SK-N-MC (cell line): ENCODE measurements around the gene NYNRIN.
"Not testable (repeated sequence)": the region's sequence is repeated elsewhere in the genome, so short reads cannot be mapped to it uniquely, and the experiment has no call there.

Source experiments
- DNase-seq: peaks from one replicate; pipeline ENCODE4 v3.0.0-alpha.2; 2011; ENCODE audit warnings: low read depth, low spot score
- H3K27ac ChIP-seq: fragments of 200-600 bp; sonication (generic); 2 replicates; pipeline ENCODE4 v1.5.1; 2016; ENCODE audit warnings: mixed run types
- H3K36me3 ChIP-seq: fragments of 200-600 bp; sonication (generic); 2 replicates; pipeline ENCODE4 v1.6.1; 2017; ENCODE audit warnings: antibody characterized with exemption, low read length, mixed read lengths; ENCODE audit not compliant: insufficient read depth
- H3K4me3 ChIP-seq: fragments of 200-600 bp; sonication (generic); 2 replicates; pipeline ENCODE4 v1.5.1; 2016
- H3K9ac ChIP-seq: fragments of 200-600 bp; sonication (generic); 2 replicates; pipeline ENCODE4 v1.8.0; 2017; ENCODE audit warnings: mixed run types, mixed read lengths; ENCODE audit not compliant: insufficient read length
- H3K9me3 ChIP-seq: fragments of 200-600 bp; sonication (generic); 2 replicates; pipeline ENCODE4 v1.6.1; 2017; ENCODE audit warnings: low read depth, mild to moderate bottlenecking, antibody characterized with exemption, low read length, moderate library complexity, mixed read lengths
- EZH2 ChIP-seq: fragments of 200-600 bp; sonication (generic); IDR thresholded peaks from one replicate; pipeline ENCODE4 v1.6.1; 2017; ENCODE audit warnings: antibody characterized with exemption
- FOXP2 ChIP-seq: optimal IDR thresholded peaks from 2 replicates; pipeline ENCODE3; 2011; ENCODE audit warnings: mild to moderate bottlenecking, moderate library complexity; ENCODE audit not compliant: insufficient read depth; ENCODE audit errors: extremely low read length, control extremely low read depth
- POLR2AphosphoS5 ChIP-seq: IDR thresholded peaks from 2 replicates; pipeline ENCODE4 v1.6.1; 2012; ENCODE audit warnings: mild to moderate bottlenecking, low read depth, low read length, borderline replicate concordance

Gene NYNRIN

DNA sequence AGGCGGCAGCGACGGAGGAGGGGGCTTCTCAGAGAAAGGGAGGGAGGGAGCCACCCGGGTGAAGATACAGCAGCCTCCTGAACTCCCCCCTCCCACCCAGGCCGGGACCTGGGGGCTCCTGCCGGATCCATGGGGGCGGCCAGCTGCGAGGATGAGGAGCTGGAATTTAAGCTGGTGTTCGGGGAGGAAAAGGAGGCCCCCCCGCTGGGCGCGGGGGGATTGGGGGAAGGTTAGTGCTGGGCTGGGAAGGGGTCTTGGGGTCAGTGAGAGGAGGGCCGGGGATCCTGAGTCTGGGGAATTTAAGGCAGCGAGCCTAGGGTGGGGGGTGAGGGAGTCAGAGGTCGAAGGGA lies 30.6 kb upstream of the NYNRIN start:
- peak overlapping the region; percentile 78 for H3K9ac ChIP-seq
- H3K9me3 ChIP-seq = no peaks in the 10 kb centered on the region
- H3K36me3 ChIP-seq = peaks cover 11% of the 10 kb centered on the region; the same call in 1 of the 2 replicates
- peak overlapping the region; percentile 2; the same call in 1 of the 2 replicates for H3K27ac ChIP-seq
- TF ChIP-seq EZH2 = no peak
- no peak for TF ChIP-seq FOXP2
- TF ChIP-seq POLR2AphosphoS5 = no peak
- no peak for DNase-seq
- peak overlapping the region; percentile 96 for H3K4me3 ChIP-seq

DNA sequence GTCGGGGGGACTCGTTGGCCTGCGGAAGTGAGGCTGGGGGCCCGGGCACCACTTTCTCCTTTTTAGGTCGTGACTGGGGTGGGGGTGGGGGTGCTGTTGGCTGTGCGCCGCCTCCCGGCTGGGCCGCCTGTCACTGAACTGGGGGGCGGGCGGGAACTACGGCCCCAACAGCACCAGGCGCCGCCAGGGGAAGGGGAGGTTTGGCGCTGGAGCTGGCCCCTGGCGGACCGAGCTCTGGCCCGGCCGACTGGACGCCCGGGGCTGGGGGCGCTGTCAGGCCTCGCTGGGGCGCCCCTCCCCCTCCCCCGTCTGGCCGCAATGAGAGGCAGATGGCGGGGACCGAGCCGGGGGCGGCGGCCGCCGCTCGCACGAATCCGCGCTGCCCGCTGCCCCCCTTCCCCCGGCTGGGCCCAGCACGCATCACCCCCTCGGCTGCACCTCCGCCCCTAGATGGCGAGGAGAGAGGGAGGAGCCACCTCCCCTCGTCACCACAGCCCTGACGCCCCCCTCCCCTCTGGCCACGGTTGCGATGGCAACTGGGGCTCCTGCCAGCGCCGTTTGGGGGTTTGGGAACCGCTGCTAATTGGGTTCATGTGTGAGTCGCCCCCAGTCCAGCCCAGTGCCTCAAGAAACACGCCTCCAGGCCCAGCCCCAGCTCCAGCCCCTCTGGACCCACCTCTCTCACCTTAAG lies 30.1 kb upstream of the NYNRIN start:
- TF ChIP-seq POLR2AphosphoS5 (peak; percentile 43), FOXP2 (no peak), EZH2 (no peak)
- peak overlapping the region; percentile 78 for H3K9ac ChIP-seq
- no peaks in the 10 kb centered on the region for H3K9me3 ChIP-seq
- peaks cover 16% of the 10 kb centered on the region; the same call in 1 of the 2 replicates for H3K36me3 ChIP-seq
- no peak for DNase-seq
- H3K27ac ChIP-seq = peak overlapping the region; percentile 36; the same call in 1 of the 2 replicates
- H3K4me3 ChIP-seq = peak overlapping the region; percentile 96

DNA sequence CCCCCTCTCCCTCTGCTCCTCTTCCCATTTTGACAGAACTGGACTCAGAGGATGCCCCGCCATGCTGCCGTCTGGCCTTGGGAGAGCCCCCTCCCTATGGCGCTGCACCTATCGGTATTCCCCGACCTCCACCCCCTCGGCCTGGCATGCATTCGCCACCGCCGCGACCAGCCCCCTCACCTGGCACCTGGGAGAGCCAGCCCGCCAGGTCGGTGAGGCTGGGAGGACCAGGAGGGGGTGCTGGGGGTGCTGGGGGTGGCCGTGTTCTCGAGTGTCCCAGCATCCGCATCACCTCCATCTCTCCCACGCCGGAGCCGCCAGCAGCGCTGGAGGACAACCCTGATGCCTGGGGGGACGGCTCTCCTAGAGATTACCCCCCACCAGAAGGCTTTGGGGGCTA lies 29.3 kb upstream of the NYNRIN start:
- Histone ChIP-seq H3K9me3 (no peaks in the 10 kb centered on the region), H3K9ac (no peak overlapping the region), H3K27ac (no peak overlapping the region), H3K4me3 (peak overlapping the region; percentile 96; the same call in 1 of the 2 replicates), H3K36me3 (peaks cover 24% of the 10 kb centered on the region; the same call in 1 of the 2 replicates)
- no peak for DNase-seq
- TF ChIP-seq EZH2 (no peak), POLR2AphosphoS5 (no peak), FOXP2 (no peak)

DNA sequence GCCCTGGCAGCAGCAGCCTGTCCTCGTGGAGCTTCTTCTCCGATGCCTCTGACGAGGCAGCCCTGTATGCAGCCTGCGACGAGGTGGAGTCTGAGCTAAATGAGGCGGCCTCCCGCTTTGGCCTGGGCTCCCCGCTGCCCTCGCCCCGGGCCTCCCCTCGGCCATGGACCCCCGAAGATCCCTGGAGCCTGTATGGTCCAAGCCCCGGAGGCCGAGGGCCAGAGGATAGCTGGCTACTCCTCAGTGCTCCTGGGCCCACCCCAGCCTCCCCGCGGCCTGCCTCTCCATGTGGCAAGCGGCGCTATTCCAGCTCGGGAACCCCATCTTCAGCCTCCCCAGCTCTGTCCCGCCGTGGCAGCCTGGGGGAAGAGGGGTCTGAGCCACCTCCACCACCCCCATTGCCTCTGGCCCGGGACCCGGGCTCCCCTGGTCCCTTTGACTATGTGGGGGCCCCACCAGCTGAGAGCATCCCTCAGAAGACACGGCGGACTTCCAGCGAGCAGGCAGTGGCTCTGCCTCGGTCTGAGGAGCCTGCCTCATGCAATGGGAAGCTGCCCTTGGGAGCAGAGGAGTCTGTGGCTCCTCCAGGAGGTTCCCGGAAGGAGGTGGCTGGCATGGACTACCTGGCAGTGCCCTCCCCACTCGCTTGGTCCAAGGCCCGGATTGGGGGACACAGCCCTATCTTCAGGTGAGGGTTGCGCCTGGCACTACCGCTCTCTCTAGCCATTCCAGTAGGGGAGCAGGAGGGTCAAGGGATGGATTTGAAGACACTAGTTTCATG lies 28.7 kb upstream of the NYNRIN start:
- peaks cover 24% of the 10 kb centered on the region; the same call in 1 of the 2 replicates for H3K36me3 ChIP-seq
- H3K9me3 ChIP-seq = no peaks in the 10 kb centered on the region
- TF ChIP-seq FOXP2 = no peak
- no peak for TF ChIP-seq EZH2
- TF ChIP-seq POLR2AphosphoS5 = no peak
- H3K27ac ChIP-seq = peak overlapping the region; percentile 61; the same call in 1 of the 2 replicates
- DNase-seq = no peak
- no peak overlapping the region for H3K9ac ChIP-seq
- H3K4me3 ChIP-seq = no peak overlapping the region

DNA sequence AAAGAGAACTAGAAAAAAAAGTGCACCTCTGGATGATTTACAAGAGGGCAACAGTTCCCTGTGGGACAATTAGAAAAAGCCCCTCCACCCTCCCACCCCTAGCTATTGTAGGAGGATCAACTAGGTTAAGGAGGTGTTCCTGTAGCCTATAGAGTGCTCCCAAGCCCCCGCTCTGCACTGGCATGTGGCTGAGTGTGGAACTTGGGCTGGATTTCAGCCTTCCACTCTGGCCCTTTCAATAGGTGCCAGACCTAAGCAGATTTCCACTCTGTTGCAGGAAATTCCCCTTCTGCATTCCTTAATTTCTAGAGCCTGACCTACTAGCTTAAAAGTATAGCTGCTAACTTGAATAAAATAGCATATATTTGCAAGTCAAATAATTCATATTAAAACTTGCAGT lies 28.1 kb upstream of the NYNRIN start:
- Histone ChIP-seq H3K27ac (peak overlapping the region; percentile 61), H3K4me3 (no peak overlapping the region), H3K9me3 (no peaks in the 10 kb centered on the region), H3K9ac (no peak overlapping the region), H3K36me3 (peaks cover 29% of the 10 kb centered on the region; the same call in 1 of the 2 replicates)
- DNase-seq = no peak
- TF ChIP-seq FOXP2 (no peak), EZH2 (no peak), POLR2AphosphoS5 (no peak)

DNA sequence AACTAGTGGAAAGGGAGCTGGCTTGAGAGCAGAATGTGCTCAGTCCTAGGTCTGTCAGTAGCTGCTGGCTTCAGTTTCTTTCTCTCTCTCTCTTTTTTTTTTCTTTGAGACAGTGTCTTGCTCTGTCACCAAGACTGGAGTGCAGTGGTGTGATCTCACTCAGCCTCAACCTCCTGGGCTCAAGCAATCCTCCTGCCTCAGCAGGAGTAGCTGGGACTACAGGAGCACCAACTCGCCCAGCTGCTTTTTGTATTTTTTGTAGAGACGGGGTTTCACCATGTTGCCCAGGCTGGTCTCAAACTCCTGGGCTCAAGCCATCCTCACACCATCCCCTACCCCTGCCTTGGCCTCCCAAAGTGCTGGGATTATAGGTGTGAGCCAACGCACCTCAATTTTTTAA lies 27.2 kb upstream of the NYNRIN start:
- not testable (repeated sequence) for H3K9ac ChIP-seq, H3K4me3 ChIP-seq, DNase-seq, H3K9me3 ChIP-seq
- Histone ChIP-seq H3K27ac (peak overlapping the region; percentile 61; the same call in 1 of the 2 replicates), H3K36me3 (peaks cover 37% of the 10 kb centered on the region; the same call in 1 of the 2 replicates)

DNA sequence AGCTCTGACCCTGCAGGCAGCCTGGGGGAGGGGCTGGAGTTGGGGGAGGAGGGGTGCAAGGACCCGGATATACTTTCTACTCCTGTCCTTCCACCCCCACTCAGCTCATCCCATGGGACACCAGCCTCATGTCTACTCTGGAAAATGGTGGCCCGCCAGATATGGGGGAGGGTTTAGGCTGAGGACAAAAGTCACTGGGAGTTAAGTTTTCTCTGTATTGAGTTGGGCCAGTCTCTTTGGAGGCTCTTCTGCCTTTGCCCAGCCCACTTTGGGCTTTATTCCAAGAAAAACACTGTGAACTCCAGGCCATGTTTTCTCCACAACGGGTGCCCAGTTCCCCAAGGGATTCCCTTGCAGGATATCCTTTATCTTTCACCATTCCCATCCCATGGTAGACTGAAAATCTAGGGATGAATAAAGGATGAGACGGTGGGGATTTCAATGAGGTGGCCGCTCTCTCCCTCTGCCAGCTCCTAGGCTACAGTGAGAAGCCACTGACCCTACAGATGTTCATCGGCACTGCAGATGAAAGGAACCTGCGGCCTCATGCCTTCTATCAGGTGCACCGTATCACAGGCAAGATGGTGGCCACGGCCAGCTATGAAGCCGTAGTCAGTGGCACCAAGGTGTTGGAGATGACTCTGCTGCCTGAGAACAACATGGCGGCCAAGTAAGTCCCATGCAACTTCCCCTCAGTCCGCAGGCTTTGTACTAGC lies 25.9 kb upstream of the NYNRIN start:
- no peak for DNase-seq

DNA sequence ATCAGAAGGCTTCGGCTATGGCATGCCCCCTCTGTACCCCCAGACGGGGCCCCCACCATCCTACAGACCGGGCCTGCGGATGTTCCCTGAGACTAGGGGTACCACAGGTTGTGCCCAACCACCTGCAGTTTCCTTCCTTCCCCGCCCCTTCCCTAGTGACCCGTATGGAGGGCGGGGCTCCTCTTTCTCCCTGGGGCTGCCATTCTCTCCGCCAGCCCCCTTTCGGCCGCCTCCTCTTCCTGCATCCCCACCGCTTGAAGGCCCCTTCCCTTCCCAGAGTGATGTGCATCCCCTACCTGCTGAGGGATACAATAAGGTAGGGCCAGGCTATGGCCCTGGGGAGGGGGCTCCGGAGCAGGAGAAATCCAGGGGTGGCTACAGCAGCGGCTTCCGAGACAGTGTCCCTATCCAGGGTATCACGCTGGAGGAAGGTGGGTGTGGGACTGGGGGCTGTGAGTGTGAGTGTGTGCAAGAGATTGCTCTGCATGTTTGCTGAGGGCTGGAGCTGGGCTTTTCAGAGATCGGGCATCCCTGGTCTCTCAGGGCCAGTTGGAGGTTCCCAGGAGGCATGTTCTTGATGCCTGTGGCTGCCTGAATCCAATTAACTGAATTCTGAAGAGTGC lies 22.2 kb upstream of the NYNRIN start:
- Histone ChIP-seq H3K9ac (no peak overlapping the region), H3K27ac (no peak overlapping the region)
- no peak for DNase-seq

More for the DNA sequence above, 25.9 kb upstream of the NYNRIN start:
- Histone ChIP-seq H3K9me3 (no peaks in the 10 kb centered on the region), H3K27ac (no peak overlapping the region), H3K36me3 (peaks cover 43% of the 10 kb centered on the region; the same call in 1 of the 2 replicates), H3K4me3 (no peak overlapping the region), H3K9ac (no peak overlapping the region)
- TF ChIP-seq EZH2 (no peak), FOXP2 (no peak), POLR2AphosphoS5 (no peak)

More for the DNA sequence above, 22.2 kb upstream of the NYNRIN start:
- no peak for TF ChIP-seq POLR2AphosphoS5
- TF ChIP-seq FOXP2 = no peak
- TF ChIP-seq EZH2 = no peak
- peaks cover 43% of the 10 kb centered on the region; the same call in 1 of the 2 replicates for H3K36me3 ChIP-seq
- H3K4me3 ChIP-seq = no peak overlapping the region
- no peaks in the 10 kb centered on the region for H3K9me3 ChIP-seq
